ENCODE results near the gene NIT1. TPM values are rescaled to one million over a fixed set of nuclear protein-coding genes. Genes with fewer than 3 reads are reported as not detected.

The NIT1 gene
- total and polyA plus RNA-seq, 2 of the 13 experiments (the other 11 are each of a cell fraction or from before 2014, with no cell fraction given): 22.7 to 31.0 TPM

GRCh38 chr1:161074676-161075368 lies 43.1 kb upstream of the NIT1 start (continued):
- TF ChIP-seq DZIP1 (CRISPR knock-in tag; IDR thresholded peaks at IDR 0.05): no peak
- no peak for TF ChIP-seq NR2F2 (IDR thresholded peaks at IDR 0.05; ENCODE audit: borderline replicate concordance, low read depth)
- TF ChIP-seq SYNCRIP (IDR thresholded peaks at IDR 0.05; ENCODE audit: insufficient read depth, low read depth, low read length): no peak
- TF ChIP-seq GZF1 (CRISPR knock-in tag; IDR thresholded peaks at IDR 0.05): no peak
- TF ChIP-seq ZNF570 (CRISPR knock-in tag; IDR thresholded peaks at IDR 0.05; ENCODE audit: borderline replicate concordance): no peak
- no peak for TF ChIP-seq PBX3 (CRISPR knock-in tag; IDR thresholded peaks at IDR 0.05; ENCODE audit: borderline replicate concordance)
- no peak for TF ChIP-seq ZBTB25 (CRISPR knock-in tag; IDR thresholded peaks at IDR 0.05)
- 0 out of 2 replicates have a peak, but pooled peaks have one; percentile 26 for TF ChIP-seq ZNF678 (CRISPR knock-in tag; IDR thresholded peaks at IDR 0.05)
- TF ChIP-seq, protein P1, sequence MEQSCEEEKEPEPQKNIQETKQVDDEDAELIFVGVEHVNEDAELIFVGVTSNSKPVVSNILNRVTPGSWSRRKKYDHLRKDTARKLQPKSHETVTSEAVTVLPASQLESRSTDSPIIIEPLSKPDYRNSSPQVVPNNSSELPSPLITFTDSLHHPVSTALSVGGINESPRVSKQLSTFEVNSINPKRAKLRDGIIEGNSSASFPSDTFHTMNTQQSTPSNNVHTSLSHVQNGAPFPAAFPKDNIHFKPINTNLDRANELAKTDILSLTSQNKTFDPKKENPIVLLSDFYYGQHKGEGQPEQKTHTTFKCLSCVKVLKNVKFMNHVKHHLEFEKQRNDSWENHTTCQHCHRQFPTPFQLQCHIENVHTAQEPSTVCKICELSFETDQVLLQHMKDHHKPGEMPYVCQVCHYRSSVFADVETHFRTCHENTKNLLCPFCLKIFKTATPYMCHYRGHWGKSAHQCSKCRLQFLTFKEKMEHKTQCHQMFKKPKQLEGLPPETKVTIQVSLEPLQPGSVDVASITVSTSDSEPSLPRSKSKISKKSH (CRISPR knock-in tag; IDR thresholded peaks at IDR 0.05; ENCODE audit: borderline replicate concordance): no peak
- peak; percentile 86 for TF ChIP-seq MNT (IDR thresholded peaks at IDR 0.05)
- TF ChIP-seq, protein P2, sequence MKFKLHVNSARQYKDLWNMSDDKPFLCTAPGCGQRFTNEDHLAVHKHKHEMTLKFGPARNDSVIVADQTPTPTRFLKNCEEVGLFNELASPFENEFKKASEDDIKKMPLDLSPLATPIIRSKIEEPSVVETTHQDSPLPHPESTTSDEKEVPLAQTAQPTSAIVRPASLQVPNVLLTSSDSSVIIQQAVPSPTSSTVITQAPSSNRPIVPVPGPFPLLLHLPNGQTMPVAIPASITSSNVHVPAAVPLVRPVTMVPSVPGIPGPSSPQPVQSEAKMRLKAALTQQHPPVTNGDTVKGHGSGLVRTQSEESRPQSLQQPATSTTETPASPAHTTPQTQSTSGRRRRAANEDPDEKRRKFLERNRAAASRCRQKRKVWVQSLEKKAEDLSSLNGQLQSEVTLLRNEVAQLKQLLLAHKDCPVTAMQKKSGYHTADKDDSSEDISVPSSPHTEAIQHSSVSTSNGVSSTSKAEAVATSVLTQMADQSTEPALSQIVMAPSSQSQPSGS (CRISPR knock-in tag; IDR thresholded peaks at IDR 0.05): peak; percentile 75
- no peak for TF ChIP-seq AKNA (CRISPR knock-in tag; IDR thresholded peaks at IDR 0.05; ENCODE audit: borderline replicate concordance)
